Endothelial cell of umbilical vein (primary cell): ENCODE data around the gene RBM38. TPM values are rescaled to one million over a fixed set of nuclear protein-coding genes. Genes with fewer than 3 reads are reported as not detected.

ENCODE experiments used
- BruUV-seq: library from RNA; stranded (reverse); fragments of 400-500 nt; replicated peaks from 2 replicates; lab custom pipeline; 2021; lab: Mats Ljungman, UMichigan
- CTCF ChIA-PET: fragments of 300-600, 350-600 bp; sonication (Branson Sonifier 250); formaldehyde crosslinking; loops from one replicate; lab custom pipeline; 2021; ENCODE audit warnings: antibody characterized with exemption, inconsistent platforms; lab: Charles Lee
- POLR2A ChIA-PET: fragments of 300-600, 350-600 bp; sonication (Branson Sonifier 250); formaldehyde crosslinking; loops from one replicate; lab custom pipeline; 2021; ENCODE audit warnings: antibody characterized with exemption, inconsistent platforms; lab: Charles Lee
- DNase-seq: peaks from one replicate; pipeline ENCODE4 v3.0.0-alpha.2; 2011; ENCODE audit warnings: low read depth, low spot score
- FAIRE-seq: peaks from 2 replicates; lab custom pipeline; 2011; peaks lifted over from hg19 to GRCh38; lab: Jason Lieb, UNC
- H2AFZ ChIP-seq: 2 replicates; pipeline ENCODE4 v1.6.0; 2012; ENCODE audit warnings: low read depth, low read length, control low read depth, inconsistent platforms
- H3K27ac ChIP-seq: 2 replicates; pipeline ENCODE4 v1.5.1; 2011; ENCODE audit warnings: low read depth, mild to moderate bottlenecking, control low read depth, low read length, moderate library complexity; ENCODE audit not compliant: insufficient read depth
- H3K27me3 ChIP-seq, 2 experiments: 2 replicates each; pipeline versions ENCODE4 v1.6.0 to v1.6.1; 2011; ENCODE audit warnings: low read length in 2 of 2, mixed read lengths in 1 of 2; ENCODE audit not compliant: control insufficient read depth in 2 of 2, insufficient read depth in 2 of 2
- H3K36me3 ChIP-seq, 2 experiments: 2 replicates in 1 of 2; 3 replicates in 1 of 2; pipeline ENCODE4 v1.5.1; 2011; ENCODE audit warnings: low read length in 2 of 2, mild to moderate bottlenecking in 1 of 2, moderate library complexity in 1 of 2; ENCODE audit not compliant: control insufficient read depth in 2 of 2, insufficient read depth in 2 of 2; ENCODE audit errors: extremely low read depth in 1 of 2
- H3K4me1 ChIP-seq: 3 replicates; pipeline ENCODE4 v1.5.1; 2011; ENCODE audit warnings: mild to moderate bottlenecking, low read length; ENCODE audit not compliant: control insufficient read depth, insufficient read depth; ENCODE audit errors: extremely low read depth
- H3K4me2 ChIP-seq: 2 replicates; pipeline ENCODE4 v1.6.1; 2011; ENCODE audit warnings: low read length, control low read depth, mixed read lengths; ENCODE audit not compliant: insufficient read depth
- H3K4me3 ChIP-seq, 3 experiments: fragments of 200-600 bp in 1 of 3; sonication (generic), shearing (Covaris generic) in 1 of 3; replicated peaks in 1 of 3; 2 replicates each; pipeline ENCODE4 v1.5.1; 2011 to 2016; ENCODE audit warnings: control low read depth in 3 of 3, low read length in 3 of 3, mild to moderate bottlenecking in 2 of 3, inconsistent platforms in 1 of 3, low read depth in 1 of 3, moderate library complexity in 1 of 3; ENCODE audit not compliant: insufficient read depth in 1 of 3
- H3K79me2 ChIP-seq: 2 replicates; pipeline ENCODE4 v1.6.0; 2012; ENCODE audit warnings: low read length, inconsistent platforms; ENCODE audit not compliant: control insufficient read depth, insufficient read depth
- H3K9ac ChIP-seq: replicated peaks from 2 replicates; pipeline ENCODE3; 2011; ENCODE audit warnings: low read length, control low read depth; ENCODE audit not compliant: insufficient read depth; ENCODE audit errors: extremely low read depth
- H3K9me1 ChIP-seq: replicated peaks from 3 replicates; pipeline ENCODE4 v1.6.0; 2011; ENCODE audit warnings: mild to moderate bottlenecking, low read length; ENCODE audit not compliant: control insufficient read depth, insufficient read depth; ENCODE audit errors: extremely low read depth
- H3K9me3 ChIP-seq: replicated peaks from 2 replicates; pipeline ENCODE4 v1.5.1; 2012; ENCODE audit warnings: low read length, inconsistent platforms; ENCODE audit not compliant: control insufficient read depth, insufficient read depth
- H4K20me1 ChIP-seq: replicated peaks from 2 replicates; pipeline ENCODE3; 2011; ENCODE audit warnings: mild to moderate bottlenecking, low read length; ENCODE audit not compliant: control insufficient read depth, insufficient read depth; ENCODE audit errors: extremely low read depth
- CTCF ChIP-seq, 2 donors: IDR thresholded peaks; 1 replicate in 1 of 2; 2 replicates in 1 of 2; pipeline ENCODE4 v1.5.1; 2011; ENCODE audit warnings: low read length in 2 of 2, mild to moderate bottlenecking in 2 of 2, moderate library complexity in 2 of 2, control low read depth in 1 of 2, inconsistent platforms in 1 of 2, low read depth in 1 of 2; ENCODE audit not compliant: insufficient read depth in 1 of 2; ENCODE audit errors: extremely low read depth in 1 of 2
- EZH2 ChIP-seq: IDR thresholded peaks from 2 replicates; pipeline ENCODE4 v1.6.1; 2012; ENCODE audit warnings: borderline replicate concordance, low read depth, mild to moderate bottlenecking, moderate library complexity, low read length, inconsistent platforms; ENCODE audit not compliant: severe bottlenecking
- FOS ChIP-seq: IDR thresholded peaks from 2 replicates; pipeline ENCODE4 v1.6.1; 2011; ENCODE audit warnings: mild to moderate bottlenecking, low read length, moderate library complexity, borderline replicate concordance; ENCODE audit not compliant: insufficient read depth
- JUN ChIP-seq: IDR thresholded peaks from 2 replicates; pipeline ENCODE4 v1.6.1; 2011; ENCODE audit warnings: borderline replicate concordance, low read depth; ENCODE audit not compliant: insufficient read length, insufficient read depth
- POLR2AphosphoS5 ChIP-seq: IDR thresholded peaks from 2 replicates; pipeline ENCODE4 v1.6.1; 2012; ENCODE audit warnings: low read depth, mild to moderate bottlenecking, control low read depth, low read length, moderate library complexity; ENCODE audit not compliant: insufficient read depth
- dilution Hi-C: fragments of 300-500 bp; cut with MboI; formaldehyde crosslinking; loops from one replicate; pipeline ENCODE4 v1.15.0; 2019; ENCODE audit warnings: low sequenced_read_pairs; ENCODE audit not compliant: extremely low pct_ligation_motif_present
- intact Hi-C: fragments of 100-400 bp; cut with micrococcal nuclease; formaldehyde crosslinking; loops from one replicate; pipeline ENCODE4 v1.10.0; 2022
- polyA plus RNA-seq, 4 experiments: library from polyadenylated mRNA; depleted of rRNA in 3 of 4; stranded (reverse) in 3 of 4; unstranded in 1 of 4; fragments of >200 nt; gene quantifications; 2 replicates each; pipeline versions ENCODE4 v1.2.1 to v1.2.3, GENCODE V29; 2011 to 2012; ENCODE audit warnings: missing spikeins in 1 of 4
- total RNA-seq: library from RNA; stranded (reverse); gene quantifications from 2 replicates; pipeline ENCODE4 v1.2.3, GENCODE V29; 2021
- TF ChIP-seq, protein P1 (sequence below): IDR thresholded peaks from 2 replicates; pipeline ENCODE4 v1.6.1; 2011; ENCODE audit not compliant: insufficient read depth, insufficient read length

The RBM38 gene
- total and polyA plus RNA-seq, 2 donors (not counting 3 experiments of a cell fraction or from before 2014, with no cell fraction given), result 22.1 to 37.4 TPM

DNA sequence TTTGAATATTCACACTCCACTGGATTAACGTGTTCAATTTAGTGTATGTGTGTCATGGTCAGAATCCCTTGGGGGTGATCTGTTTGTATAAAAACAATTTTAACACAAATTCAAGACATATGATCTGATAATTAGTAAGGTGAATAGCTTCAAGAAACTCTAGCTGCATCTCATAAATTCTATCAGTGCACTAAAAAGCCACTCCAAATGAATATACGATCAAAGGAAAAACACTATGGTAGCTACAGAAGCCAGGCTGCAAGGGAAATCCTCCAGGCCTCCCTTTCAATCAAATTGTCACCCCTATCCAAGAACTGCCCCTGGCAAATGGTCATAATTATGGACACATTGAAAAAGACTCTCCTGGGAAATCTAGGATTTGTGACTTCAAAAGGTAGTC lies 49.5 kb upstream of the RBM38 start:
- intact Hi-C loops, result no loop called here
- ChIA-PET POLR2A (no interaction called here), CTCF (no interaction called here)
- no peaks in the 10 kb centered on the region for H3K9me1 ChIP-seq
- TF ChIP-seq, protein P1, sequence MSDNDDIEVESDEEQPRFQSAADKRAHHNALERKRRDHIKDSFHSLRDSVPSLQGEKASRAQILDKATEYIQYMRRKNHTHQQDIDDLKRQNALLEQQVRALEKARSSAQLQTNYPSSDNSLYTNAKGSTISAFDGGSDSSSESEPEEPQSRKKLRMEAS, result no peak
- TF ChIP-seq CTCF (IDR thresholded peaks at IDR 0.05; ENCODE audit: extremely low read depth in 1 of 2, insufficient read depth in 1 of 2, low read depth in 1 of 2, low read length in 2 of 2) (no peak), FOS (no peak), JUN (no peak), POLR2AphosphoS5 (no peak), EZH2 (no peak)
- dilution Hi-C loops, result no loop called here
- no peak overlapping the region for H3K9ac ChIP-seq
- no peaks in the 10 kb centered on the region for H3K9me3 ChIP-seq
- no peaks in the 10 kb centered on the region for H4K20me1 ChIP-seq
- H3K4me2 ChIP-seq, result no peak overlapping the region
- no peaks in the 10 kb centered on the region for H3K4me1 ChIP-seq
- FAIRE-seq (no peak), DNase-seq (no peak)
- H3K27me3 ChIP-seq, result peaks cover 2 to 23% of the 10 kb centered on the region in 2 experiments
- H3K36me3 ChIP-seq, result no peaks in the 10 kb centered on the region
- no peak overlapping the region for H3K4me3 ChIP-seq
- H3K79me2 ChIP-seq, result no peaks in the 10 kb centered on the region
- H3K27ac ChIP-seq, result no peak overlapping the region
- H2AFZ ChIP-seq, result no peak overlapping the region
- BruUV-seq, result no TSS peak
